Gastroesophageal sphincter (tissue), 4 donors: ENCODE measurements around the gene ZCCHC7. TPM values are rescaled to one million over a fixed set of nuclear protein-coding genes. Genes with fewer than 3 reads are reported as not detected.
"Not testable (repeated sequence)": the region's sequence is repeated elsewhere in the genome, so short reads cannot be mapped to it uniquely, and the experiment has no call there.

Experiments used
- ATAC-seq: fragments of 150-250 bp; one replicate; pipeline ENCODE4 v1.9.1; 2016; ENCODE audit warnings: mild to moderate bottlenecking, moderate library complexity
- H3K27ac ChIP-seq, 4 donors: fragments of 200-600 bp; sonication (generic) in 3 of 4; 1 replicate in 3 of 4; 2 replicates in 1 of 4; pipeline ENCODE4 v1.5.1; 2016 to 2019
- H3K27me3 ChIP-seq: fragments of 200-600 bp; sonication (generic); one replicate; pipeline ENCODE4 v1.5.1; 2019
- H3K36me3 ChIP-seq, 2 donors: fragments of 200-600 bp; sonication (generic); one replicate each; pipeline ENCODE4 v1.5.1; 2019; ENCODE audit warnings: control low read depth in 1 of 2
- H3K4me1 ChIP-seq, 3 donors: fragments of 200-600 bp; sonication (generic); 1 replicate in 2 of 3; 2 replicates in 1 of 3; pipeline ENCODE4 v1.5.1; 2016 to 2019; ENCODE audit warnings: control low read depth in 2 of 3
- H3K4me3 ChIP-seq, 2 donors: fragments of 200-600 bp; sonication (generic); one replicate each; pipeline ENCODE4 v1.5.1; 2019; ENCODE audit warnings: mild to moderate bottlenecking in 1 of 2, moderate library complexity in 1 of 2
- H3K9me3 ChIP-seq, 3 donors: fragments of 200-600 bp; sonication (generic); one replicate each; pipeline ENCODE4 v1.5.1; 2017 to 2019; ENCODE audit warnings: control low read depth in 2 of 3
- CTCF ChIP-seq, 4 experiments: fragments of 200-600 bp in 2 of 4; fragments of 450-650 bp in 2 of 4; sonication (generic) in 1 of 4; IDR thresholded peaks; one replicate each; pipeline ENCODE4 v1.5.1; 2017 to 2019; ENCODE audit warnings: antibody characterized with exemption in 4 of 4, mild to moderate bottlenecking in 2 of 4, moderate library complexity in 2 of 4
- EP300 ChIP-seq: sonication (generic); formaldehyde crosslinking; IDR thresholded peaks from one replicate; pipeline ENCODE4 v1.6.1; 2017; ENCODE audit warnings: antibody characterized with exemption, mild to moderate bottlenecking
- POLR2A ChIP-seq, 2 donors: fragments of 450-650 bp; IDR thresholded peaks; one replicate each; pipeline ENCODE4 v1.6.1; 2017; ENCODE audit warnings: antibody characterized with exemption in 2 of 2, mild to moderate bottlenecking in 2 of 2, moderate library complexity in 1 of 2
- POLR2AphosphoS5 ChIP-seq: sonication (generic); formaldehyde crosslinking; IDR thresholded peaks from one replicate; pipeline ENCODE4 v1.6.1; 2017; ENCODE audit warnings: antibody characterized with exemption
- WGBS, 2 donors: methylation state at CpG; one replicate each; pipeline ENCODE4 v1.1.5; 2018; ENCODE audit warnings: low coverage in 1 of 2; 5-methylcytosine and 5-hydroxymethylcytosine counted together
- total RNA-seq, 4 donors: library from RNA; depleted of rRNA; stranded (reverse); fragments of >200 nt; gene quantifications; one replicate each; pipeline ENCODE4 v1.1.0, GENCODE V29; 2016

The ZCCHC7 gene
- total RNA-seq, 4 donors from 2014 or later, result 12.1 to 23.5 (median 17.6) TPM

- Histone ChIP-seq H3K4me1 (no peaks in the 10 kb centered on the region), H3K9me3 (peaks cover 0 to 8% (median 0%) of the 10 kb centered on the region in 3 donors), H3K27me3 (peaks cover 11% of the 10 kb centered on the region), H3K36me3 (no peaks in the 10 kb centered on the region), H3K27ac (no peak overlapping the region), H3K4me3 (no peak overlapping the region)
- WGBS, 2 donors, result 58 to 81% methylated on average over 2 to 3 of the region's 3 CpGs
- TF ChIP-seq POLR2A (IDR thresholded peaks at IDR 0.05), result no peak
- TF ChIP-seq CTCF (IDR thresholded peaks at IDR 0.05), result no peak
- TF ChIP-seq POLR2AphosphoS5, result no peak
- TF ChIP-seq EP300, result no peak
- ATAC-seq, result no peak
Observed at GRCh38 chr9:37107701-37108100, 12.7 kb upstream of the ZCCHC7 start.

GRCh38 chr9:37114442-37114841, 5.9 kb upstream of the ZCCHC7 start:
- H3K36me3 ChIP-seq, ATAC-seq, H3K9me3 ChIP-seq, H3K27ac ChIP-seq, H3K4me3 ChIP-seq, H3K4me1 ChIP-seq: not testable (repeated sequence)
- 87 to 93% methylated on average over 2 to 4 of the region's 4 CpGs for WGBS, 2 donors
- peaks cover 12% of the 10 kb centered on the region for H3K27me3 ChIP-seq

DNA sequence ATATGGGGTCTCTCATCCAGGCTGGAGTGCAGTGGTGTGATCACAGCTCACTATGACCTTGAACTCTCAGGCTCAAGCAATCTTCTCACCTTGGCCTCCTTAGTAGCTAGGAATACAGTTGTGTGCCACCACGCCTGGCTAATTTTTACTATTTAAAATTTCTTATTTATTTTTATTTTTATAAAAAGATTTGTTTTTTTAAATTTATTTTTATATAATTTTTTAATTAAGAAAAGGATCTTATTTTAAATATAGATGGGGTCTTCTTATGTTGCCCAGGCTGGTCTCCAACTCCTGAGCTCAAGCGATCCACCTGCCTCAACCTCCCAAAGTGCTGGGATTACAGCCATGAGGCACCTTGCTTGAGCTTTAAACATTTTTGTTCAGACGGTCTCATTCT, 2.4 kb upstream of the ZCCHC7 start:
- no peak for ATAC-seq
- peaks cover 5% of the 10 kb centered on the region for H3K27me3 ChIP-seq
- WGBS, 2 donors, result 83 to 92% methylated on average over 2 to 3 of the region's 3 CpGs
- H3K4me3 ChIP-seq, result no peak overlapping the region
- no peaks in the 10 kb centered on the region for H3K36me3 ChIP-seq
- H3K27ac ChIP-seq, result no peak overlapping the region
- TF ChIP-seq POLR2A (IDR thresholded peaks at IDR 0.05), result no peak
- TF ChIP-seq POLR2AphosphoS5, result no peak
- no peak for TF ChIP-seq EP300
- no peak for TF ChIP-seq CTCF (IDR thresholded peaks at IDR 0.05)
- H3K9me3 ChIP-seq, result no peaks in the 10 kb centered on the region
- peaks cover 0 to 27% (median 8%) of the 10 kb centered on the region in 3 donors for H3K4me1 ChIP-seq

- no peak for TF ChIP-seq CTCF (IDR thresholded peaks at IDR 0.05)
- TF ChIP-seq POLR2AphosphoS5, result no peak
- no peak for TF ChIP-seq EP300
- TF ChIP-seq POLR2A (IDR thresholded peaks at IDR 0.05), result no peak
- Histone ChIP-seq H3K4me1 (peaks cover 0 to 32% (median 8%) of the 10 kb centered on the region in 3 donors), H3K27me3 (no peaks in the 10 kb centered on the region), H3K9me3 (no peaks in the 10 kb centered on the region), H3K36me3 (no peaks in the 10 kb centered on the region), H3K27ac (no peak overlapping the region), H3K4me3 (peak overlapping the region in 1 of 2 donors; percentile 78)
- no peak for ATAC-seq
- WGBS, 2 donors, result 96 to 97% methylated on average over 3 to 9 of the region's 9 CpGs
Observed at GRCh38 chr9:37119360-37119759, 1.0 kb upstream of the ZCCHC7 start.

GRCh38 chr9:37120843-37121335, 515 bp downstream of the ZCCHC7 start:
- ATAC-seq, result peak; percentile 44
- H3K9me3 ChIP-seq, result not testable (repeated sequence)
- WGBS, 2 donors, result 0 to 5% methylated on average over 1 to 7 of the region's 23 CpGs

More at GRCh38 chr9:37120843-37121335, 515 bp downstream of the ZCCHC7 start:
- peaks cover 0 to 32% (median 8%) of the 10 kb centered on the region in 3 donors for H3K4me1 ChIP-seq
- H3K27ac ChIP-seq, result peak overlapping the region; percentile 88 to 96 (median 92)
- H3K4me3 ChIP-seq, result peak overlapping the region; percentile 78 to 85
- TF ChIP-seq CTCF (IDR thresholded peaks at IDR 0.05), result peak in 1 of 4 experiments; percentile 1
- H3K27me3 ChIP-seq, H3K36me3 ChIP-seq: not testable (repeated sequence)
